Bronchial epithelial cell (primary cell): Measurements from ENCODE around the gene C4orf50. TPM values are rescaled to one million over a fixed set of nuclear protein-coding genes. Genes with fewer than 3 reads are reported as not detected.

Experiments
- DNase-seq: peaks from one replicate; pipeline ENCODE4 v3.0.0-alpha.2; 2010; ENCODE audit warnings: low read depth
- FAIRE-seq: peaks from 2 replicates; lab custom pipeline; 2011; peaks lifted over from hg19 to GRCh38; lab: Jason Lieb, UNC
- H3K27me3 ChIP-seq: 2 replicates; pipeline ENCODE4 v1.5.1; 2011; ENCODE audit warnings: low read length; ENCODE audit not compliant: control insufficient read depth, insufficient read depth
- H3K36me3 ChIP-seq: 2 replicates; pipeline ENCODE4 v1.5.1; 2011; ENCODE audit warnings: low read length; ENCODE audit not compliant: control insufficient read depth, insufficient read depth
- H3K4me3 ChIP-seq: 2 replicates; pipeline ENCODE4 v1.5.1; 2011; ENCODE audit warnings: mild to moderate bottlenecking, low read depth, low read length, control low read depth
- CTCF ChIP-seq: IDR thresholded peaks from 2 replicates; pipeline ENCODE4 v1.5.1; 2011; ENCODE audit warnings: mild to moderate bottlenecking, moderate library complexity, low read length, control low read depth, inconsistent platforms; ENCODE audit not compliant: insufficient read depth, severe bottlenecking
- total RNA-seq: library from RNA; depleted of rRNA; stranded (reverse); fragments of >200 nt; gene quantifications from 2 replicates; pipeline ENCODE4 v1.2.1, GENCODE V29; 2014

The C4orf50 gene
- total RNA-seq, 1 donor from 2014 or later = not detected

DNA sequence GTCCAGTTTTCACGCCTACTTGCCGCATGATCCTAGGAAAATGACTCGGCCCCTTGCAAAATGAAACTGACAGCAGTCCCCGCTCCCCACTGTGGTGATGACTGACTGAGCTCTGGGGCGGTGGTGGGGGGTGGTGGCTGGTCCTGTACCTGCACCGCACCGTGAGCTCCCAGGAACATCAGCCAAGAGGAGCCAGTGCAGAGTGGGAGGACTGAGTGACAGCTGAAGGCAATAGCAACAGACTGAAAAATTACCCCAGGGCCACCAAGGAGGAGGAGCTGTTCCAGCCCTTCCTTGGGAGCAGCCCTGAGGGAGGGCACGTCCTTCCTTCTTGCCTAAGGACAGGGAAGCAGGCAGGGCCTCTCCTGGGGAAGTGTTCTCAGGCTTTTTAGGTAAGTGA is 2.4 kb upstream of the C4orf50 start:
- TF ChIP-seq CTCF = no peak
- Histone ChIP-seq H3K4me3 (no peak overlapping the region), H3K27me3 (no peaks in the 10 kb centered on the region), H3K36me3 (no peaks in the 10 kb centered on the region)
- FAIRE-seq (no peak), DNase-seq (no peak)

GRCh38 chr4:6019316-6020263 is 1.4 kb upstream of the C4orf50 start:
- H3K4me3 ChIP-seq = no peak overlapping the region
- H3K36me3 ChIP-seq = no peaks in the 10 kb centered on the region
- peak; percentile 53 for TF ChIP-seq CTCF
- DNase-seq (peak; percentile 8), FAIRE-seq (no peak)
- no peaks in the 10 kb centered on the region for H3K27me3 ChIP-seq

DNA sequence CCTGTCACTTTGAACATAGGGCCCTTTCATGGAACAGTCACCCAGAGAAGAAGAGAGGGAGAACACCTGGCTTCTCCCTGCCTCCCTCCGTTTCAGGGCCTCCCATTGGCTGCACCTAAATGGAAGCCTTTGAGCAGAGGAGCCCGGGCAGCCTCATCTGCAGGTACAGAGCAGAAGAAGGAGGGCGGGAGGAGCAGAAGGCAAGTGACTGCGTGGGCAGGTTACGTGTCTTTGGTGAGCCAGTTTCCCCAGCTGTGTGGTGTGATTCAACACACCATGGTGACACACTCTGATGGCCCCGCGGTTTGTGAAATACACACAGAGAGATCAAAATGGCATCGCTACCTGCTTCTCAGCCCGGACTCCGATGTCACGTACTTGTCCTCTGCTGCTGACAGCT is 431 bp downstream of the C4orf50 start:
- DNase-seq = no peak
- no peak for FAIRE-seq
- TF ChIP-seq CTCF = no peak
- no peaks in the 10 kb centered on the region for H3K36me3 ChIP-seq
- H3K4me3 ChIP-seq = no peak overlapping the region
- H3K27me3 ChIP-seq = no peaks in the 10 kb centered on the region

- TF ChIP-seq CTCF = no peak
- DNase-seq (no peak), FAIRE-seq (no peak)
- H3K4me3 ChIP-seq = no peak overlapping the region
- H3K36me3 ChIP-seq = no peaks in the 10 kb centered on the region
- H3K27me3 ChIP-seq = no peaks in the 10 kb centered on the region
These were observed 1.2 kb downstream of the C4orf50 start for GRCh38 chr4:6017030-6017429.

- TF ChIP-seq CTCF = no peak
- DNase-seq (no peak), FAIRE-seq (peak; percentile 40)
- H3K4me3 ChIP-seq = no peak overlapping the region
- no peaks in the 10 kb centered on the region for H3K36me3 ChIP-seq
- H3K27me3 ChIP-seq = no peaks in the 10 kb centered on the region
These were observed 4.7 kb downstream of the C4orf50 start for GRCh38 chr4:6013564-6013963.
